ENCODE data around the gene PIH1D2. TPM values are rescaled to one million over a fixed set of nuclear protein-coding genes. Genes with fewer than 3 reads are reported as not detected.

PIH1D2 gene
- polyA plus RNA-seq, 2 of the 4 experiments (the other 2 are of a cell fraction) = 0.98 to 1.4 TPM

- TF ChIP-seq TP53 (CRISPR knock-in tag; IDR thresholded peaks at IDR 0.05) = no peak
- no peak for TF ChIP-seq NFE2L2 (conservative IDR thresholded peaks at IDR 0.05; ENCODE audit: low read length)
Observed at GRCh38 chr11:112023104-112023503, 50.7 kb downstream of the PIH1D2 start (continued).

GRCh38 chr11:112019066-112019465, 54.8 kb downstream of the PIH1D2 start:
- no peaks in the 10 kb centered on the region for H3K9me3 ChIP-seq
- ChIA-PET CTCF (no interaction called here), POLR2A (no interaction called here)
- no peak for FAIRE-seq
- no peak for DNase-seq (ENCODE audit: low read depth in 1 of 2, low spot score in 1 of 2)
- no peak for ATAC-seq
- no peak overlapping the region for H3K4me2 ChIP-seq
- TF ChIP-seq NPAS2 (CRISPR knock-in tag; IDR thresholded peaks at IDR 0.05; ENCODE audit: borderline replicate concordance) (no peak), RNF2 (IDR thresholded peaks at IDR 0.05; ENCODE audit: borderline replicate concordance, low read depth) (no peak), HOXB13 (CRISPR knock-in tag; IDR thresholded peaks at IDR 0.05; ENCODE audit: low read depth) (no peak), CTCF (IDR thresholded peaks at IDR 0.05) (no peak), E2F6 (IDR thresholded peaks at IDR 0.05; ENCODE audit: borderline replicate concordance, low read depth) (no peak), TFCP2L1 (CRISPR knock-in tag; IDR thresholded peaks at IDR 0.05) (no peak), EP300 (IDR thresholded peaks at IDR 0.05) (no peak), SREBF2 (IDR thresholded peaks at IDR 0.05) (no peak), ZNF302 (CRISPR knock-in tag; IDR thresholded peaks at IDR 0.05) (no peak), BCL3 (IDR thresholded peaks at IDR 0.05) (no peak), PBX3 (IDR thresholded peaks at IDR 0.05) (no peak), CHD4 (IDR thresholded peaks at IDR 0.05; ENCODE audit: borderline replicate concordance) (no peak), JUNB (IDR thresholded peaks at IDR 0.05) (no peak), ZC3H11A (IDR thresholded peaks at IDR 0.05) (no peak), RAD21 (conservative IDR thresholded peaks at IDR 0.05 in 1 of 2, IDR thresholded peaks at IDR 0.05 in 1 of 2) (no peak), RFX5 (IDR thresholded peaks at IDR 0.05) (no peak), FOSL2 (IDR thresholded peaks at IDR 0.05) (no peak), FOSL2 (CRISPR knock-in tag; IDR thresholded peaks at IDR 0.05) (no peak)
- no peak overlapping the region for H3K27ac ChIP-seq
- peaks cover 3% of the 10 kb centered on the region; the same call in 2 of the 3 replicates for H3K4me1 ChIP-seq
- no peak overlapping the region for H3K4me3 ChIP-seq
- 80% methylated on average over 5 of the region's 5 CpGs for WGBS (ENCODE audit: missing lambda C conversion rate)

Small RNAs within 50 kb of the gene (small RNA-seq; reads per million reads assigned to genes)
- gene AP000907.3 (0 reads per million in 6 experiments), gene RNU6-893P (0 to 0.26 (median 0.04) reads per million in 6 experiments)

Other genes with a start within 250 kb of the PIH1D2 start
- 31.4 and 33.3 TPM in 2 replicates for gene ALG9, start 202.4 kb downstream of the PIH1D2 start, polyA plus RNA-seq (2011; rRNA removed)
- gene ALG9, start 202.4 kb downstream of the PIH1D2 start, polyA plus RNA-seq (2017; fragmentation: RNase III; extraction: RNeasy Plus Mini Kit Qiagen cat#74134 plus additional on column Dnase treatment) = 15.0 to 15.8 TPM (median 15.3 TPM) in 3 replicates
- 2.4 and 3.0 TPM in 2 replicates for gene FDXACB1, start 194.9 kb downstream of the PIH1D2 start, polyA plus RNA-seq (2011; rRNA removed)
- gene FDXACB1, start 194.9 kb downstream of the PIH1D2 start, polyA plus RNA-seq (2017; fragmentation: RNase III; extraction: RNeasy Plus Mini Kit Qiagen cat#74134 plus additional on column Dnase treatment) = 1.9 to 2.1 TPM (median 2.1 TPM) in 3 replicates
- gene CFAP68, start 194.5 kb downstream of the PIH1D2 start, polyA plus RNA-seq (2011; rRNA removed) = 59.7 and 84.6 TPM in 2 replicates
- 36.3 to 40.3 TPM (median 36.5 TPM) in 3 replicates for gene CFAP68, start 194.5 kb downstream of the PIH1D2 start, polyA plus RNA-seq (2017; fragmentation: RNase III; extraction: RNeasy Plus Mini Kit Qiagen cat#74134 plus additional on column Dnase treatment)
- 1.1 and 3.1 TPM in 2 replicates for gene CRYAB, start 162.2 kb downstream of the PIH1D2 start, polyA plus RNA-seq (2011; rRNA removed)
- gene CRYAB, start 162.2 kb downstream of the PIH1D2 start, polyA plus RNA-seq (2017; fragmentation: RNase III; extraction: RNeasy Plus Mini Kit Qiagen cat#74134 plus additional on column Dnase treatment) = 4.1 to 25.3 TPM (median 4.8 TPM) in 3 replicates
- gene HSPB2, start 161.3 kb downstream of the PIH1D2 start, polyA plus RNA-seq (2011; rRNA removed) = 0.07 TPM in 1 of 2 replicates, not detected in the other
- gene HSPB2, start 161.3 kb downstream of the PIH1D2 start, polyA plus RNA-seq (2017; fragmentation: RNase III; extraction: RNeasy Plus Mini Kit Qiagen cat#74134 plus additional on column Dnase treatment) = not detected in 3 replicates
- 0.13 and 0.19 TPM in 2 replicates for gene C11orf52, start 155.1 kb downstream of the PIH1D2 start, polyA plus RNA-seq (2011; rRNA removed)
- gene C11orf52, start 155.1 kb downstream of the PIH1D2 start, polyA plus RNA-seq (2017; fragmentation: RNase III; extraction: RNeasy Plus Mini Kit Qiagen cat#74134 plus additional on column Dnase treatment) = 0.08 TPM in 1 of 3 replicates, not detected in the others
- gene DIXDC1, start 136.7 kb downstream of the PIH1D2 start, polyA plus RNA-seq (2011; rRNA removed) = 6.9 and 7.9 TPM in 2 replicates
- 5.5 to 7.4 TPM (median 7.1 TPM) in 3 replicates for gene DIXDC1, start 136.7 kb downstream of the PIH1D2 start, polyA plus RNA-seq (2017; fragmentation: RNase III; extraction: RNeasy Plus Mini Kit Qiagen cat#74134 plus additional on column Dnase treatment)
- 33.0 and 42.8 TPM in 2 replicates for gene DLAT, start 48.6 kb downstream of the PIH1D2 start, polyA plus RNA-seq (2011; rRNA removed)
- gene DLAT, start 48.6 kb downstream of the PIH1D2 start, polyA plus RNA-seq (2017; fragmentation: RNase III; extraction: RNeasy Plus Mini Kit Qiagen cat#74134 plus additional on column Dnase treatment) = 32.1 to 33.3 TPM (median 32.5 TPM) in 3 replicates
- 14.3 and 20.1 TPM in 2 replicates for gene NKAPD1, start 282 bp upstream of the PIH1D2 start, polyA plus RNA-seq (2011; rRNA removed)
- gene NKAPD1, start 282 bp upstream of the PIH1D2 start, polyA plus RNA-seq (2017; fragmentation: RNase III; extraction: RNeasy Plus Mini Kit Qiagen cat#74134 plus additional on column Dnase treatment) = 13.4 to 16.9 TPM (median 16.6 TPM) in 3 replicates
- gene TIMM8B, start 12.7 kb upstream of the PIH1D2 start, polyA plus RNA-seq (2011; rRNA removed) = 84.5 and 126 TPM in 2 replicates
- gene TIMM8B, start 12.7 kb upstream of the PIH1D2 start, polyA plus RNA-seq (2017; fragmentation: RNase III; extraction: RNeasy Plus Mini Kit Qiagen cat#74134 plus additional on column Dnase treatment) = 85.3 to 94.0 TPM (median 87.6 TPM) in 3 replicates
- gene SDHD, start 12.9 kb upstream of the PIH1D2 start, polyA plus RNA-seq (2011; rRNA removed) = 86.3 and 122 TPM in 2 replicates
- 91.5 to 94.5 TPM (median 94.1 TPM) in 3 replicates for gene SDHD, start 12.9 kb upstream of the PIH1D2 start, polyA plus RNA-seq (2017; fragmentation: RNase III; extraction: RNeasy Plus Mini Kit Qiagen cat#74134 plus additional on column Dnase treatment)
- 87.1 and 95.5 TPM in 2 replicates for gene IL18, start 90.1 kb upstream of the PIH1D2 start, polyA plus RNA-seq (2011; rRNA removed)
- 114 to 122 TPM (median 119 TPM) in 3 replicates for gene IL18, start 90.1 kb upstream of the PIH1D2 start, polyA plus RNA-seq (2017; fragmentation: RNase III; extraction: RNeasy Plus Mini Kit Qiagen cat#74134 plus additional on column Dnase treatment)
- not detected in 2 replicates for gene TEX12, start 93.4 kb upstream of the PIH1D2 start, polyA plus RNA-seq (2011; rRNA removed)
- gene TEX12, start 93.4 kb upstream of the PIH1D2 start, polyA plus RNA-seq (2017; fragmentation: RNase III; extraction: RNeasy Plus Mini Kit Qiagen cat#74134 plus additional on column Dnase treatment) = not detected in 3 replicates
- gene BCO2, start 101.5 kb upstream of the PIH1D2 start, polyA plus RNA-seq (2011; rRNA removed) = 1.9 and 2.1 TPM in 2 replicates
- 0.79 to 1.8 TPM (median 1.3 TPM) in 3 replicates for gene BCO2, start 101.5 kb upstream of the PIH1D2 start, polyA plus RNA-seq (2017; fragmentation: RNase III; extraction: RNeasy Plus Mini Kit Qiagen cat#74134 plus additional on column Dnase treatment)
- 34.0 and 48.5 TPM in 2 replicates for gene PTS, start 152.4 kb upstream of the PIH1D2 start, polyA plus RNA-seq (2011; rRNA removed)
- 33.6 to 34.4 TPM (median 33.9 TPM) in 3 replicates for gene PTS, start 152.4 kb upstream of the PIH1D2 start, polyA plus RNA-seq (2017; fragmentation: RNase III; extraction: RNeasy Plus Mini Kit Qiagen cat#74134 plus additional on column Dnase treatment)
- not detected in 2 replicates for gene PLET1, start 186.8 kb upstream of the PIH1D2 start, polyA plus RNA-seq (2011; rRNA removed)
- not detected in 3 replicates for gene PLET1, start 186.8 kb upstream of the PIH1D2 start, polyA plus RNA-seq (2017; fragmentation: RNase III; extraction: RNeasy Plus Mini Kit Qiagen cat#74134 plus additional on column Dnase treatment)

All from A549 (cell line).